GM21423 (cell line): Measurements from ENCODE around the gene GLT8D1.

ENCODE experiments used
- ATAC-seq: cut with Tn5 transposase; IDR thresholded peaks from one replicate; pipeline ENCODE4 v1.9.1; 2021; ENCODE audit warnings: mild to moderate bottlenecking, moderate library complexity; ENCODE audit not compliant: unreplicated experiment

The GLT8D1 gene

GRCh38 chr3:52714335-52715302 lies 9.0 kb upstream of the GLT8D1 start:
- no peak for ATAC-seq

GRCh38 chr3:52712291-52713212 lies 7.0 kb upstream of the GLT8D1 start:
- ATAC-seq, result no peak

GRCh38 chr3:52710512-52710911 lies 4.9 kb upstream of the GLT8D1 start:
- no peak for ATAC-seq

DNA sequence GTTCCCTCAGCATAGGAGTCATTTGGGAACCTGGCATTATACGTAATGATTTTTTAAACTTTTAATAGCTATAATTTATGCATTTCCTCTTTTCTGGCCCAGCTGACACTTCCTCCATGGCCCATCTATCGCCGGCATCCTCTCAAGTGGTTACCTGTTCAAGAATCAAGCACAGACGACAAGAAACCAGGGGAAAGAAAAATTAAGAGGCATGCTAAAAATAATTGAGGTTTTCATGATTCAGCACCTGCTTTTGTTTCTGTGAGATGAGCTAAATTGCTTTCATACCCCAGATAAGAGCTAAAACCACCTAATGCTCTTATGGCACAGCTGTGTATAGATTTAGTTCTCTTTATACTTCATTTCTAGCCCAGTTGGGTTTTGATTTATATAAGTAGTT lies 2.0 kb upstream of the GLT8D1 start:
- ATAC-seq, result no peak

GRCh38 chr3:52705438-52705687 lies 228 bp downstream of the GLT8D1 start:
- ATAC-seq, result no peak

GRCh38 chr3:52704611-52705437 lies 767 bp downstream of the GLT8D1 start:
- ATAC-seq, result no peak

GRCh38 chr3:52703341-52703740 lies 2.2 kb downstream of the GLT8D1 start:
- ATAC-seq, result no peak

GRCh38 chr3:52697632-52697965 lies 8.0 kb downstream of the GLT8D1 start:
- no peak for ATAC-seq

GRCh38 chr3:52696830-52697631 lies 8.6 kb downstream of the GLT8D1 start:
- no peak for ATAC-seq

GRCh38 chr3:52695798-52696671 lies 9.6 kb downstream of the GLT8D1 start:
- no peak for ATAC-seq

- no peak for ATAC-seq
These were observed 10.9 kb downstream of the GLT8D1 start for GRCh38 chr3:52694528-52695189.

DNA sequence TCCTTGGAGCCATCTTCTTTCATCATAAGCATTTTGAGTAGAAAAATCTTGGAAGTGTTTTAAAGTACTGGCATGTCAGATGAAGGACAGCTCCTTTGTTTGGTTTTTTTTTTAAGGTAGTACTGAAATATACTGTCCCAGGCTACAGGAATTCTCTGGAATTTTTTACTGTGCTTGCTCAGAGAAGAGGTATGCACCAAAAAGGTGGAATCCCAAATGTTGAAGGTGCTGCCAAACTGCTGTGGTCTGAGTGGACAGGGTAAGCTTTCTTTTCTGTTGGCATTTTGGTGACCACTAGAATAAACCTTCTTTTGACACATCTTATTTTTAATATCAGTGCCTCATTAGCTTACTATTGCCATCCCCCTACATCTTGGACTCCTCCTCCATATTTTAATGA lies 12.5 kb downstream of the GLT8D1 start:
- no peak for ATAC-seq

DNA sequence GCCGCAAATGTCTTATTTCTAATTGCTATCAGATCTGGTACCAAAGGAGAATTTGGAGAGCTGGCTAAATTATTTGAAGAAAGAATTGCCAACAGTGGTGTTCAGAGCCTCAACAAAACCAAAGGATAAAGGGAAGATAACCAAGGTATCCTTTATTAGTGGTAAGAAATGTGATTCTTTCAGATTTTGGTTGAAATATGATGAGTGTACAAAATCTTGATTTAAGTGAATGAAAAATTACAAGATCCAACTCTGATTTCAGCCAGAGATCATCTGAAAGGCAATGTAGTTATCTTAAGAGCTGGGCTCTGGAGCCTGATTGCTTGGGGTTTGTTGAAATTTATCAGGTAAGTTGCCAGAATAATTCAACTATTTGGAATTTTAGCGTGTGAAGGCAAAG lies 15.0 kb downstream of the GLT8D1 start:
- no peak for ATAC-seq

- ATAC-seq, result no peak
These were observed 16.4 kb downstream of the GLT8D1 start for GRCh38 chr3:52689151-52689550.

DNA sequence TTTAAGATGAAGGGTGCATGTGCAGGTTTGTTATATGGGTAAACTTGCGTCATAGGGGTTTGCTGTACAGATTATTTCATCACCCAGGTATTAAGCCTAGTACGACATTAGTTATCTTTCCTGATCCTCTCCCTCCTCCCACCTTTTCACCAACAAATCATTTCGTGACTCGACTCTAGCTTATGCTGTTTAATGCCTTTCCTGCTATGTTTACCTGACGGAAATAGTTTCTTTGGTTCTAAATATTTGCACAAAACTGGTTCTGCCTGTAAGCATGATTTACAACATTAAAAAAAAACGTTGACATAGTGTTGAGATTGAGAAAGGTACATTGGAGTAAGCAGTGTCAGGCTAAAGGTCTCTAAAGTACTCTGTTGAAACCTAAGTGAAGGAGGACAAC lies 17.3 kb downstream of the GLT8D1 start:
- no peak for ATAC-seq

DNA sequence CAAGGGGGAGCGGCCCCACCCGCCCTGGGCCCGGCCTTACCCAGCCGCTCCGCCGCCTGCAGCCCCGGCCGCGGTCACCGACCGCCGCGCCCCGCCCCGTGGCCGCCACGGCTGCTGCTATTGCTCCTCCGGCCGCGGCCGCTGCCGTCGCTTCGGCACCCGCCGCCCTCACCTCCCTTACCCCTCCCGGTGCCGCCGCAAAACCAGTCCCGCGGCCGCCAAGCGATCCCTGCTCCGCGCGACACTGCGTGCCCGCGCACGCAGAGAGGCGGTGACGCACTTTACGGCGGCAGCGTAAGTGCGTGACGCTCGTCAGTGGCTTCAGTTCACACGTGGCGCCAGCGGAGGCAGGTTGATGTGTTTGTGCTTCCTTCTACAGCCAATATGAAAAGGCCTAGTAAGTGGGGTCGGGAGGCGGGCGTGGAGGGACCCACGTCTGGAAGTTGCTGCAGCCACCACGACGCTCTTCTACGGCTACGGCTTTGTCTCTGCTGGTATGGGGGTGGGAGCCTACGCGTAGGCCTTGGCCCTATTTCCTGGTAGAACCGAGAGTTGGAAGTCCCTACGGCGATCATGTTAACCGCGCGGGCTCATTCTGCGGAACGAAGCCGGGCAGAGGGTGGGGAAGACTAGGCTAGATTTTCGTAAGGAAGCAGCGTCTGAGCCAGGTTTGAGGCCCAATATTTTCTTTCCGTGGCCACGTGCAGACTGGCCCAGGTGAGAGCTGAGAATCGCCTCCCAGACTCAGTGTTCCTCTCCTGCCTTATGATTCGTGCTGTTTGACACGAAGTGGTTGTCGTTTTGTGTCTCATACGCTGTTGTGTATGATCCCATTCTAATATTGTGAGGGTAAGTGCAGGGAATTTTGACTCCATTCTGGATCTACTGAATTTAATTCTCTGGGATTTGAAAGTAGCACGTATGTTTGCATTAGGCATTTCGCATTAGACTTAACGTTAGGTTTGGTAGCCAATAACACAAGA lies 19.6 kb downstream of the GLT8D1 start, which contains the start of the genes GNL3 and PBRM1:
TSS of gene GNL3 (plus strand) at position 324 of the 983 bp plus-strand sequence. CDS start at position 385, 61 bp downstream.
TSS of gene PBRM1 (minus strand) at position 205 of the 983 bp plus-strand sequence.
- peak; percentile 76 for ATAC-seq

DNA sequence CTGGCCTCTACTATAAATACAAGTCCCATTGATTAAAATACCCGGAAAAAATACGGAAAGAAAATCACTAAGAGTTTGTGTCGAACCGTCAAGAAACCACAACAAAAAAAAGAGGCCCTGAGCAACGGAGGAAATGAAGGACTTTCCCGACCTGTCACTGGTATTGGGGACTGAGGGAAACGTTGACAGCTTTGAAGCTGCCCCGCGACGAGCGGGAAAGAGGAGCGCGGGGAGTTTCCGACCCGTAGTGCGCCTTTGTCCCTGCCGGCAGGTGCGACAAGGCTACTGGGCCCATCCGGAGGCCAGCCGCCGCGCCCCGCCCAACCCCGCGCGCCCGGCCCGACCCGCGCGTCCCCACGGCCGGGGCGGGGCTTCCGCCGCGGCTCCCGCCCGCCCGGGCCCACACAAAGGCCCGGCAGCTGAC lies 20.3 kb downstream of the GLT8D1 start:
- ATAC-seq, result peak; percentile 75
